ENCODE results near the gene KRTAP12-2.

DNA sequence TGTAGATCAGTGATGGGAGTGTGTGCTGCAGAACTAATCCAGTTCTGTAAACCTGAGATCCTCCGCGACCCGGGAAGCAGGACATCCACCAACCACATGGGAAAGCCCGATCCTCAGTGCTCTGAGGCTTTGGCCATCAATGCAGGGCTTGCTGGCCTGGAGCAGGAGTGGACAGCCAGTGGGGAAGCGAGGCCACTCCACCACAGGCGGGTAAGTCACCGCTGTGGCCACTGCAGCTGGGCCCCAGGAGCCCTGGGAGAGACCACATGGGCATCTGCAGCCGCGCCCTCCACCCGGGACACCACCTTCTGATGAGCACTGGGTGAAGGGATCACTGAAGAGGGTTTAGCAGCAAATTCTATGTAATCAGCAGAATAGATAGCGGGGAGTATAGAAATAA lies 14.4 kb upstream of the KRTAP12-2 start:
- TF ChIP-seq, protein P1, sequence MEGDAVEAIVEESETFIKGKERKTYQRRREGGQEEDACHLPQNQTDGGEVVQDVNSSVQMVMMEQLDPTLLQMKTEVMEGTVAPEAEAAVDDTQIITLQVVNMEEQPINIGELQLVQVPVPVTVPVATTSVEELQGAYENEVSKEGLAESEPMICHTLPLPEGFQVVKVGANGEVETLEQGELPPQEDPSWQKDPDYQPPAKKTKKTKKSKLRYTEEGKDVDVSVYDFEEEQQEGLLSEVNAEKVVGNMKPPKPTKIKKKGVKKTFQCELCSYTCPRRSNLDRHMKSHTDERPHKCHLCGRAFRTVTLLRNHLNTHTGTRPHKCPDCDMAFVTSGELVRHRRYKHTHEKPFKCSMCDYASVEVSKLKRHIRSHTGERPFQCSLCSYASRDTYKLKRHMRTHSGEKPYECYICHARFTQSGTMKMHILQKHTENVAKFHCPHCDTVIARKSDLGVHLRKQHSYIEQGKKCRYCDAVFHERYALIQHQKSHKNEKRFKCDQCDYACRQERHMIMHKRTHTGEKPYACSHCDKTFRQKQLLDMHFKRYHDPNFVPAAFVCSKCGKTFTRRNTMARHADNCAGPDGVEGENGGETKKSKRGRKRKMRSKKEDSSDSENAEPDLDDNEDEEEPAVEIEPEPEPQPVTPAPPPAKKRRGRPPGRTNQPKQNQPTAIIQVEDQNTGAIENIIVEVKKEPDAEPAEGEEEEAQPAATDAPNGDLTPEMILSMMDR (IDR thresholded peaks at IDR 0.05 in 8 of 11, conservative IDR thresholded peaks at IDR 0.05 in 3 of 11), result no peak
- no peak for TF ChIP-seq POLR2A (IDR thresholded peaks at IDR 0.05)
